SK-N-DZ (cell line): ENCODE measurements around the gene ZNF341. TPM values are rescaled to one million over a fixed set of nuclear protein-coding genes. Genes with fewer than 3 reads are reported as not detected.
A peak's percentile ranks its signal among the peaks of the same experiment; 100 is the strongest.
"Not testable (repeated sequence)": the region's sequence is repeated elsewhere in the genome, so short reads cannot be mapped to it uniquely, and the experiment has no call there.

Source experiments
- DNase-seq: peaks from one replicate; pipeline ENCODE4 v3.0.0-alpha.2; 2015; ENCODE audit warnings: low spot score
- polyA plus RNA-seq, 2 experiments: library from polyadenylated mRNA; depleted of rRNA; stranded (reverse); fragments of >200 nt; gene quantifications; 2 replicates each; pipeline ENCODE4 v1.2.3, GENCODE V29; 2014

Gene ZNF341
- polyA plus RNA-seq (2014; cell fraction: cytosol; rRNA removed) = 1.8 and 2.1 TPM in 2 replicates
- polyA plus RNA-seq (2014; cell fraction: nucleus; rRNA removed) = 1.2 and 1.9 TPM in 2 replicates

- peak; percentile 94 for DNase-seq
Observed at GRCh38 chr20:33731693-33732165, at the start of gene ZNF341. Gene ZNF341, plus strand, starts transcription at chr20:33731996. Its CDS starts 26 bp downstream, at chr20:33732022.

GRCh38 chr20:33684533-33685327 lies 47.1 kb upstream of the ZNF341 start:
- DNase-seq = peak; percentile 93

- no peak for DNase-seq
Observed at GRCh38 chr20:33685328-33686099, 46.3 kb upstream of the ZNF341 start.

- peak; percentile 97 for DNase-seq
Observed at GRCh38 chr20:33686100-33686983, 45.5 kb upstream of the ZNF341 start, which contains the start of gene E2F1. Gene E2F1, minus strand, starts transcription at chr20:33686385. Its CDS starts 121 bp downstream, at chr20:33686264.

- no peak for DNase-seq
Observed at GRCh38 chr20:33686984-33687366, 44.8 kb upstream of the ZNF341 start.

GRCh38 chr20:33687370-33687915 lies 44.4 kb upstream of the ZNF341 start:
- peak; percentile 36 for DNase-seq

- no peak for DNase-seq
Observed at GRCh38 chr20:33687993-33688937, 43.5 kb upstream of the ZNF341 start.

GRCh38 chr20:33688938-33689424 lies 42.8 kb upstream of the ZNF341 start:
- no peak for DNase-seq

GRCh38 chr20:33689493-33689892 lies 42.3 kb upstream of the ZNF341 start:
- DNase-seq = no peak

GRCh38 chr20:33689973-33690372 lies 41.8 kb upstream of the ZNF341 start:
- no peak for DNase-seq

GRCh38 chr20:33693289-33693688 lies 38.5 kb upstream of the ZNF341 start:
- no peak for DNase-seq

- peak; percentile 45 for DNase-seq
Observed at GRCh38 chr20:33693741-33694638, 37.8 kb upstream of the ZNF341 start.

- no peak for DNase-seq
Observed at GRCh38 chr20:33694639-33695012, 37.2 kb upstream of the ZNF341 start.

GRCh38 chr20:33696448-33696847 lies 35.3 kb upstream of the ZNF341 start:
- DNase-seq = peak; percentile 97

GRCh38 chr20:33697129-33697528 lies 34.7 kb upstream of the ZNF341 start:
- DNase-seq = peak; percentile 78

- DNase-seq = not testable (repeated sequence)
Observed at GRCh38 chr20:33698966-33699365, 32.8 kb upstream of the ZNF341 start.

- not testable (repeated sequence) for DNase-seq
Observed at GRCh38 chr20:33700696-33701441, 30.9 kb upstream of the ZNF341 start.
